GM18507 (cell line): ENCODE measurements around the gene FBXO46.
"Not testable (repeated sequence)": the region's sequence is repeated elsewhere in the genome, so short reads cannot be mapped to it uniquely, and the experiment has no call there.

Experiments
- DNase-seq: peaks from one replicate; pipeline ENCODE4 v3.0.0; 2011; ENCODE audit warnings: low read depth; ENCODE audit not compliant: insufficient read length; ENCODE audit errors: extremely low spot score
- FAIRE-seq: peaks from 2 replicates; lab custom pipeline; 2011; peaks lifted over from hg19 to GRCh38; lab: Jason Lieb, UNC

Gene FBXO46

GRCh38 chr19:45693106-45693788 lies 37.4 kb downstream of the FBXO46 start:
- DNase-seq (no peak), FAIRE-seq (peak; percentile 38)

- DNase-seq (peak; percentile 84), FAIRE-seq (peak; percentile 100)
Observed at GRCh38 chr19:45692187-45693105, 38.2 kb downstream of the FBXO46 start, which contains the start of gene QPCTL. TSS of gene QPCTL (plus strand) at chr19:45692666. CDS start at chr19:45692704, 38 bp downstream.

- DNase-seq (peak; percentile 80), FAIRE-seq (no peak)
Observed at GRCh38 chr19:45691516-45692186, 39.0 kb downstream of the FBXO46 start, which contains the start of gene SNRPD2. TSS of gene SNRPD2 (minus strand) at chr19:45691953. CDS start at chr19:45691888, 65 bp downstream.

- FAIRE-seq (no peak), DNase-seq (no peak)
Observed at GRCh38 chr19:45687599-45687998, 43.1 kb downstream of the FBXO46 start.

- not testable (repeated sequence) for FAIRE-seq, DNase-seq
Observed at GRCh38 chr19:45685045-45685444, 45.7 kb downstream of the FBXO46 start.

GRCh38 chr19:45682908-45683307 lies 47.8 kb downstream of the FBXO46 start:
- no peak for FAIRE-seq
- DNase-seq: no peak

- FAIRE-seq (no peak), DNase-seq (no peak)
Observed at GRCh38 chr19:45682117-45682516, 48.6 kb downstream of the FBXO46 start.

GRCh38 chr19:45681391-45682015 lies 49.2 kb downstream of the FBXO46 start:
- FAIRE-seq: peak; percentile 60
- no peak for DNase-seq

GRCh38 chr19:45677351-45678230 lies 53.1 kb downstream of the FBXO46 start:
- DNase-seq (peak; percentile 79), FAIRE-seq (peak; percentile 91)

GRCh38 chr19:45676851-45677263 lies 53.8 kb downstream of the FBXO46 start:
- no peak for FAIRE-seq
- no peak for DNase-seq

GRCh38 chr19:45674946-45675345 lies 55.8 kb downstream of the FBXO46 start:
- no peak for DNase-seq
- FAIRE-seq: no peak

- peak; percentile 98 for FAIRE-seq
Observed at GRCh38 chr19:45670670-45671453, 59.8 kb downstream of the FBXO46 start.

GRCh38 chr19:45668342-45668871 lies 62.3 kb downstream of the FBXO46 start:
- no peak for DNase-seq

More at GRCh38 chr19:45670670-45671453, 59.8 kb downstream of the FBXO46 start:
- peak; percentile 93 for DNase-seq

GRCh38 chr19:45667620-45668341 lies 62.9 kb downstream of the FBXO46 start, which contains the start of gene GIPR:
TSS of gene GIPR (plus strand) at chr19:45668221. CDS start at chr19:45669521, 1,300 bp downstream.
- DNase-seq (no peak), FAIRE-seq (peak; percentile 81)

More at GRCh38 chr19:45668342-45668871, 62.3 kb downstream of the FBXO46 start:
- FAIRE-seq: peak; percentile 15

- DNase-seq (no peak), FAIRE-seq (no peak)
Observed at GRCh38 chr19:45664575-45664974, 66.1 kb downstream of the FBXO46 start.

- FAIRE-seq (no peak), DNase-seq (no peak)
Observed at GRCh38 chr19:45663800-45664199, 66.9 kb downstream of the FBXO46 start.

- no peak for FAIRE-seq
- DNase-seq: no peak
Observed at GRCh38 chr19:45660636-45661035, 70.1 kb downstream of the FBXO46 start.
